K562 (cell line): ENCODE data around the gene TOMM22. TPM values are rescaled to one million over a fixed set of nuclear protein-coding genes. Genes with fewer than 3 reads are reported as not detected.

ENCODE experiments used
- ATF1 ChIP-seq, 2 experiments: fragments of 450-650 bp in 1 of 2; IDR thresholded peaks; 2 replicates each; pipeline ENCODE4 v1.6.1; 2016; ENCODE audit warnings: missing compliant biosample characterization in 1 of 2, missing genetic modification characterization in 1 of 2
- CHD2 ChIP-seq: IDR thresholded peaks from 2 replicates; pipeline ENCODE4 v1.6.1; 2011; ENCODE audit warnings: low read depth, low read length
- CTBP1 ChIP-seq: fragments of 450-650 bp; IDR thresholded peaks from 2 replicates; pipeline ENCODE4 v1.6.1; 2016; ENCODE audit warnings: borderline replicate concordance
- E2F8 ChIP-seq: fragments of 450-650 bp; IDR thresholded peaks from 2 replicates; pipeline ENCODE4 v1.7.1; 2018; ENCODE audit warnings: mild to moderate bottlenecking, low read depth; ENCODE audit not compliant: partially characterized antibody
- GABPB1 ChIP-seq: sonication (generic); formaldehyde crosslinking; IDR thresholded peaks from 2 replicates; pipeline ENCODE4 v1.8.0; 2022; ENCODE audit warnings: mild to moderate bottlenecking, missing genetic modification reagents
- HDAC1 ChIP-seq, 2 experiments: fragments of 450-650 bp; IDR thresholded peaks; 2 replicates each; pipeline ENCODE4 v1.6.1; 2016 to 2017; ENCODE audit warnings: inconsistent platforms in 1 of 2, mild to moderate bottlenecking in 1 of 2, moderate library complexity in 1 of 2
- HMGN3 ChIP-seq: IDR thresholded peaks from 2 replicates; pipeline ENCODE4 v1.6.1; 2011; ENCODE audit warnings: borderline replicate concordance, low read depth, mild to moderate bottlenecking, mixed read lengths, low read length; ENCODE audit not compliant: insufficient read length; ENCODE audit errors: extremely low read depth
- LEF1 ChIP-seq: fragments of 450-650 bp; IDR thresholded peaks from 2 replicates; pipeline ENCODE4 v1.6.1; 2016; ENCODE audit warnings: mild to moderate bottlenecking
- MEIS2 ChIP-seq: fragments of 450-650 bp; IDR thresholded peaks from 2 replicates; pipeline ENCODE4 v1.6.1; 2014; ENCODE audit warnings: mild to moderate bottlenecking; ENCODE audit not compliant: partially characterized antibody
- NKRF ChIP-seq: fragments of 450-650 bp; IDR thresholded peaks from 2 replicates; pipeline ENCODE4 v1.6.1; 2016; ENCODE audit warnings: borderline replicate concordance
- PCBP1 ChIP-seq: fragments of 200-400 bp; formaldehyde crosslinking; IDR thresholded peaks from 2 replicates; pipeline ENCODE4 v1.6.1; 2018; ENCODE audit warnings: mild to moderate bottlenecking, low read depth, low read length; ENCODE audit not compliant: poor library complexity, severe bottlenecking
- PHF8 ChIP-seq: fragments of 200-600 bp; sonication (generic); IDR thresholded peaks from 2 replicates; pipeline ENCODE4 v1.6.1; 2012; ENCODE audit warnings: mixed run types, mild to moderate bottlenecking, inconsistent platforms, low read length, moderate library complexity, borderline replicate concordance
- RAD51 ChIP-seq: fragments of 450-650 bp; IDR thresholded peaks from 2 replicates; pipeline ENCODE4 v1.7.1; 2016; ENCODE audit warnings: low read depth, mild to moderate bottlenecking, borderline replicate concordance
- RREB1 ChIP-seq: fragments of 250-450 bp; sonication (Bioruptor Pico); IDR thresholded peaks from 2 replicates; pipeline ENCODE4 v1.4.0; 2020
- SIN3A ChIP-seq, 2 experiments: fragments of 150-350 bp in 1 of 2; IDR thresholded peaks; 2 replicates each; pipeline ENCODE4 v1.6.1; 2011 to 2016; ENCODE audit warnings: borderline replicate concordance in 2 of 2, low read depth in 2 of 2, low read length in 2 of 2, mild to moderate bottlenecking in 2 of 2, moderate library complexity in 2 of 2; ENCODE audit not compliant: control insufficient read depth in 1 of 2
- SUPT5H ChIP-seq: fragments of 450-650 bp; IDR thresholded peaks from 2 replicates; pipeline ENCODE4 v1.6.1; 2016
- polyA plus RNA-seq, 8 experiments: library from polyadenylated mRNA; depleted of rRNA in 4 of 8; stranded (reverse) in 5 of 8; unstranded in 3 of 8; fragments of >200 nt; fragmentation: Nextera tagmentation in 2 of 8; fragmentation: Illumina TruSeq in 1 of 8; extraction: Ambion mirVana in 2 of 8; extraction: Trizol in 1 of 8; gene quantifications; 2 replicates each; pipeline versions ENCODE4 v1.2.1 to v1.2.3, GENCODE V29; 2011 to 2014; ENCODE audit warnings: inconsistent platforms in 1 of 8, missing spikeins in 1 of 8
- total RNA-seq, 7 experiments: library from RNA; depleted of rRNA in 6 of 7; stranded (reverse); fragments of >200 nt in 6 of 7; fragmentation: Illumina TruSeq in 2 of 7; extraction: Trizol in 2 of 7; gene quantifications; 2 replicates each; pipeline versions ENCODE4 v1.2.1 to v1.2.3, GENCODE V29; 2011 to 2021; ENCODE audit warnings: low replicate concordance in 1 of 7

Gene TOMM22
- total and polyA plus RNA-seq, 9 of the 15 experiments (the other 6 are each of a cell fraction or from before 2014, with no cell fraction given) = 25.8 to 108 (median 73.8) TPM

- TF ChIP-seq RREB1 (CRISPR knock-in tag) = peak; percentile 23; the same call in 1 of the 2 replicates
- peak; percentile 18; the same call in 1 of the 2 replicates for TF ChIP-seq GABPB1
- TF ChIP-seq CHD2 = no peak
- TF ChIP-seq LEF1 = no peak
- no peak for TF ChIP-seq ATF1 (CRISPR knock-in tag; IDR thresholded peaks at IDR 0.05)
- TF ChIP-seq ATF1 (tag; IDR thresholded peaks at IDR 0.05) = peak; percentile 46; the same call in 1 of the 2 replicates
- TF ChIP-seq SIN3A (IDR thresholded peaks at IDR 0.05; ENCODE audit: borderline replicate concordance in 2 of 2, control insufficient read depth in 1 of 2, low read depth in 2 of 2, low read length in 2 of 2) = peak; percentile 37 to 49; a peak in 1 of 4 replicates
- no peak for TF ChIP-seq E2F8
- TF ChIP-seq HMGN3 = peak; percentile 48
- peak; percentile 57; the same call in 1 of the 2 replicates for TF ChIP-seq NKRF
- peak; percentile 66; the same call in 1 of the 2 replicates for TF ChIP-seq PHF8
- TF ChIP-seq PCBP1 = peak; percentile 31
- TF ChIP-seq RAD51 = no peak
- TF ChIP-seq SUPT5H = peak; percentile 56; the same call in 1 of the 2 replicates
- peak; percentile 72 for TF ChIP-seq MEIS2
- 0 out of 2 replicates have a peak, but pooled peaks have one; percentile 38 for TF ChIP-seq CTBP1
- TF ChIP-seq HDAC1 (IDR thresholded peaks at IDR 0.05) = peak in 1 of 2 experiments; percentile 10; a peak in 1 of 4 replicates
These were observed 25.3 kb upstream of the TOMM22 start, which contains the start of the genes CBY1 and FAM227A (continued) for GRCh38 chr22:38656256-38657044.
